Endothelial cell of umbilical vein (primary cell): Measurements from ENCODE around the gene PTPRK. TPM values are rescaled to one million over a fixed set of nuclear protein-coding genes. Genes with fewer than 3 reads are reported as not detected.

ENCODE experiments used
- BruUV-seq: library from RNA; stranded (reverse); fragments of 400-500 nt; replicated peaks from 2 replicates; lab custom pipeline; 2021; lab: Mats Ljungman, UMichigan
- CTCF ChIA-PET: fragments of 300-600, 350-600 bp; sonication (Branson Sonifier 250); formaldehyde crosslinking; loops from one replicate; lab custom pipeline; 2021; ENCODE audit warnings: antibody characterized with exemption, inconsistent platforms; lab: Charles Lee
- POLR2A ChIA-PET: fragments of 300-600, 350-600 bp; sonication (Branson Sonifier 250); formaldehyde crosslinking; loops from one replicate; lab custom pipeline; 2021; ENCODE audit warnings: antibody characterized with exemption, inconsistent platforms; lab: Charles Lee
- DNase-seq: peaks from one replicate; pipeline ENCODE4 v3.0.0-alpha.2; 2011; ENCODE audit warnings: low read depth, low spot score
- FAIRE-seq: peaks from 2 replicates; lab custom pipeline; 2011; peaks lifted over from hg19 to GRCh38; lab: Jason Lieb, UNC
- H2AFZ ChIP-seq: 2 replicates; pipeline ENCODE4 v1.6.0; 2012; ENCODE audit warnings: low read depth, low read length, control low read depth, inconsistent platforms
- H3K27ac ChIP-seq: 2 replicates; pipeline ENCODE4 v1.5.1; 2011; ENCODE audit warnings: low read depth, mild to moderate bottlenecking, control low read depth, low read length, moderate library complexity; ENCODE audit not compliant: insufficient read depth
- H3K27me3 ChIP-seq, 2 experiments: 2 replicates each; pipeline versions ENCODE4 v1.6.0 to v1.6.1; 2011; ENCODE audit warnings: low read length in 2 of 2, mixed read lengths in 1 of 2; ENCODE audit not compliant: control insufficient read depth in 2 of 2, insufficient read depth in 2 of 2
- H3K36me3 ChIP-seq, 2 experiments: 2 replicates in 1 of 2; 3 replicates in 1 of 2; pipeline ENCODE4 v1.5.1; 2011; ENCODE audit warnings: low read length in 2 of 2, mild to moderate bottlenecking in 1 of 2, moderate library complexity in 1 of 2; ENCODE audit not compliant: control insufficient read depth in 2 of 2, insufficient read depth in 2 of 2; ENCODE audit errors: extremely low read depth in 1 of 2
- H3K4me1 ChIP-seq: 3 replicates; pipeline ENCODE4 v1.5.1; 2011; ENCODE audit warnings: mild to moderate bottlenecking, low read length; ENCODE audit not compliant: control insufficient read depth, insufficient read depth; ENCODE audit errors: extremely low read depth
- H3K4me2 ChIP-seq: 2 replicates; pipeline ENCODE4 v1.6.1; 2011; ENCODE audit warnings: low read length, control low read depth, mixed read lengths; ENCODE audit not compliant: insufficient read depth
- H3K4me3 ChIP-seq, 3 experiments: fragments of 200-600 bp in 1 of 3; sonication (generic), shearing (Covaris generic) in 1 of 3; replicated peaks in 1 of 3; 2 replicates each; pipeline ENCODE4 v1.5.1; 2011 to 2016; ENCODE audit warnings: control low read depth in 3 of 3, low read length in 3 of 3, mild to moderate bottlenecking in 2 of 3, inconsistent platforms in 1 of 3, low read depth in 1 of 3, moderate library complexity in 1 of 3; ENCODE audit not compliant: insufficient read depth in 1 of 3
- H3K79me2 ChIP-seq: 2 replicates; pipeline ENCODE4 v1.6.0; 2012; ENCODE audit warnings: low read length, inconsistent platforms; ENCODE audit not compliant: control insufficient read depth, insufficient read depth
- H3K9ac ChIP-seq: replicated peaks from 2 replicates; pipeline ENCODE3; 2011; ENCODE audit warnings: low read length, control low read depth; ENCODE audit not compliant: insufficient read depth; ENCODE audit errors: extremely low read depth
- H3K9me1 ChIP-seq: replicated peaks from 3 replicates; pipeline ENCODE4 v1.6.0; 2011; ENCODE audit warnings: mild to moderate bottlenecking, low read length; ENCODE audit not compliant: control insufficient read depth, insufficient read depth; ENCODE audit errors: extremely low read depth
- H3K9me3 ChIP-seq: replicated peaks from 2 replicates; pipeline ENCODE4 v1.5.1; 2012; ENCODE audit warnings: low read length, inconsistent platforms; ENCODE audit not compliant: control insufficient read depth, insufficient read depth
- H4K20me1 ChIP-seq: replicated peaks from 2 replicates; pipeline ENCODE3; 2011; ENCODE audit warnings: mild to moderate bottlenecking, low read length; ENCODE audit not compliant: control insufficient read depth, insufficient read depth; ENCODE audit errors: extremely low read depth
- EZH2 ChIP-seq: IDR thresholded peaks from 2 replicates; pipeline ENCODE4 v1.6.1; 2012; ENCODE audit warnings: borderline replicate concordance, low read depth, mild to moderate bottlenecking, moderate library complexity, low read length, inconsistent platforms; ENCODE audit not compliant: severe bottlenecking
- FOS ChIP-seq: IDR thresholded peaks from 2 replicates; pipeline ENCODE4 v1.6.1; 2011; ENCODE audit warnings: mild to moderate bottlenecking, low read length, moderate library complexity, borderline replicate concordance; ENCODE audit not compliant: insufficient read depth
- GATA2 ChIP-seq: IDR thresholded peaks from 2 replicates; pipeline ENCODE4 v1.7.0; 2011; ENCODE audit warnings: low read depth, mild to moderate bottlenecking, moderate library complexity, mixed read lengths, low read length; ENCODE audit not compliant: insufficient read length, insufficient read depth
- JUN ChIP-seq: IDR thresholded peaks from 2 replicates; pipeline ENCODE4 v1.6.1; 2011; ENCODE audit warnings: borderline replicate concordance, low read depth; ENCODE audit not compliant: insufficient read length, insufficient read depth
- MYC ChIP-seq: IDR thresholded peaks from one replicate; pipeline ENCODE4 v1.6.1; 2011; ENCODE audit warnings: mild to moderate bottlenecking, low read depth, low read length
- POLR2A ChIP-seq: IDR thresholded peaks from 2 replicates; pipeline ENCODE4 v1.6.1; 2012; ENCODE audit warnings: low read depth, mild to moderate bottlenecking, control low read depth, low read length
- POLR2AphosphoS5 ChIP-seq: IDR thresholded peaks from 2 replicates; pipeline ENCODE4 v1.6.1; 2012; ENCODE audit warnings: low read depth, mild to moderate bottlenecking, control low read depth, low read length, moderate library complexity; ENCODE audit not compliant: insufficient read depth
- dilution Hi-C: fragments of 300-500 bp; cut with MboI; formaldehyde crosslinking; loops from one replicate; pipeline ENCODE4 v1.15.0; 2019; ENCODE audit warnings: low sequenced_read_pairs; ENCODE audit not compliant: extremely low pct_ligation_motif_present
- intact Hi-C: fragments of 100-400 bp; cut with micrococcal nuclease; formaldehyde crosslinking; loops from one replicate; pipeline ENCODE4 v1.10.0; 2022
- polyA plus RNA-seq, 4 experiments: library from polyadenylated mRNA; depleted of rRNA in 3 of 4; stranded (reverse) in 3 of 4; unstranded in 1 of 4; fragments of >200 nt; gene quantifications; 2 replicates each; pipeline versions ENCODE4 v1.2.1 to v1.2.3, GENCODE V29; 2011 to 2012; ENCODE audit warnings: missing spikeins in 1 of 4
- total RNA-seq: library from RNA; stranded (reverse); gene quantifications from 2 replicates; pipeline ENCODE4 v1.2.3, GENCODE V29; 2021
- TF ChIP-seq, protein P1 (sequence below), 2 donors: IDR thresholded peaks; 1 replicate in 1 of 2; 2 replicates in 1 of 2; pipeline ENCODE4 v1.5.1; 2011; ENCODE audit warnings: low read length in 2 of 2, mild to moderate bottlenecking in 2 of 2, moderate library complexity in 2 of 2, control low read depth in 1 of 2, inconsistent platforms in 1 of 2, low read depth in 1 of 2; ENCODE audit not compliant: insufficient read depth in 1 of 2; ENCODE audit errors: extremely low read depth in 1 of 2
- TF ChIP-seq, protein P2 (sequence below): IDR thresholded peaks from 2 replicates; pipeline ENCODE4 v1.6.1; 2011; ENCODE audit not compliant: insufficient read depth, insufficient read length

Gene PTPRK
- total and polyA plus RNA-seq, 2 donors (not counting 3 experiments of a cell fraction or from before 2014, with no cell fraction given), result 15.2 to 74.0 TPM

DNA sequence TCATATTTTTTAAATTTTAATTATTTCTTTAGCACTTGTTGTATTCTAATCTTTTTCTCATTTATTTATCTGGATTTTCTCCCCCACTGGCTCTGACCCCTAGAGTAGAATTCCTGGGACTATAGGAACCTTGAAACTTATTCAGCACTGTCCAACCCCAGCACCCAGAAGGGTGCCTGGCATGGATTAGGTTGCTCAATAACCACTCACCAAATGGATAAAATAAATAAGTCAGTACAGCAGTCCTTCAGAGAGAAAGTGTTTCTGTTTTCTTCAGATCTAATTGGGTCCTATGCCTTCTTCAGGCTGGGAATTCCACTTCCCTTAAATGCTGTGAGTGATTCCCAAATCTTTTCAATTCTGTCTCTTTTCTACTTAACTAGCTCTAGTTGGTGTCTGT lies 206.2 kb downstream of the PTPRK start:
- no peak overlapping the region for H3K9ac ChIP-seq
- ChIA-PET POLR2A (no interaction called here), CTCF (interaction anchor here (0.9 to 1.5 kb wide), 3 partner anchors 9 to 18 kb away, joined by 3 to 5 read pairs (median 3); no protein-coding TSS in a partner anchor)
- intact Hi-C loops (no loop called here), dilution Hi-C loops (no loop called here)
- FAIRE-seq, result no peak
- peaks cover 2% of the 10 kb centered on the region for H4K20me1 ChIP-seq
- H2AFZ ChIP-seq, result no peak overlapping the region
- no TSS peak for BruUV-seq
- no peak overlapping the region for H3K4me2 ChIP-seq
- no peaks in the 10 kb centered on the region for H3K36me3 ChIP-seq
- no peaks in the 10 kb centered on the region for H3K9me3 ChIP-seq
- no peak overlapping the region for H3K4me3 ChIP-seq
- H3K79me2 ChIP-seq, result peaks cover 14% of the 10 kb centered on the region
- no peak overlapping the region for H3K27ac ChIP-seq
- no peaks in the 10 kb centered on the region for H3K27me3 ChIP-seq
- no peaks in the 10 kb centered on the region for H3K9me1 ChIP-seq
- peaks cover 5% of the 10 kb centered on the region for H3K4me1 ChIP-seq
- TF ChIP-seq, protein P1, sequence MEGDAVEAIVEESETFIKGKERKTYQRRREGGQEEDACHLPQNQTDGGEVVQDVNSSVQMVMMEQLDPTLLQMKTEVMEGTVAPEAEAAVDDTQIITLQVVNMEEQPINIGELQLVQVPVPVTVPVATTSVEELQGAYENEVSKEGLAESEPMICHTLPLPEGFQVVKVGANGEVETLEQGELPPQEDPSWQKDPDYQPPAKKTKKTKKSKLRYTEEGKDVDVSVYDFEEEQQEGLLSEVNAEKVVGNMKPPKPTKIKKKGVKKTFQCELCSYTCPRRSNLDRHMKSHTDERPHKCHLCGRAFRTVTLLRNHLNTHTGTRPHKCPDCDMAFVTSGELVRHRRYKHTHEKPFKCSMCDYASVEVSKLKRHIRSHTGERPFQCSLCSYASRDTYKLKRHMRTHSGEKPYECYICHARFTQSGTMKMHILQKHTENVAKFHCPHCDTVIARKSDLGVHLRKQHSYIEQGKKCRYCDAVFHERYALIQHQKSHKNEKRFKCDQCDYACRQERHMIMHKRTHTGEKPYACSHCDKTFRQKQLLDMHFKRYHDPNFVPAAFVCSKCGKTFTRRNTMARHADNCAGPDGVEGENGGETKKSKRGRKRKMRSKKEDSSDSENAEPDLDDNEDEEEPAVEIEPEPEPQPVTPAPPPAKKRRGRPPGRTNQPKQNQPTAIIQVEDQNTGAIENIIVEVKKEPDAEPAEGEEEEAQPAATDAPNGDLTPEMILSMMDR (IDR thresholded peaks at IDR 0.05; ENCODE audit: extremely low read depth in 1 of 2, insufficient read depth in 1 of 2, low read depth in 1 of 2, low read length in 2 of 2), result no peak
- no peak for TF ChIP-seq POLR2AphosphoS5
- TF ChIP-seq MYC, result no peak
- TF ChIP-seq JUN, result no peak
- TF ChIP-seq, protein P2, sequence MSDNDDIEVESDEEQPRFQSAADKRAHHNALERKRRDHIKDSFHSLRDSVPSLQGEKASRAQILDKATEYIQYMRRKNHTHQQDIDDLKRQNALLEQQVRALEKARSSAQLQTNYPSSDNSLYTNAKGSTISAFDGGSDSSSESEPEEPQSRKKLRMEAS, result no peak
- TF ChIP-seq POLR2A, result no peak
- no peak for TF ChIP-seq EZH2
- TF ChIP-seq GATA2, result no peak
- no peak for TF ChIP-seq FOS
- DNase-seq, result no peak
